Activated naive CD8-positive, alpha-beta T cell treated with anti-CD3 and anti-CD28 coated beads, Interleukin-2, amount 50 U/mL, for 16 hours (primary cell): ENCODE results near the gene ARL13A.
"Not testable (repeated sequence)": the region's sequence is repeated elsewhere in the genome, so short reads cannot be mapped to it uniquely, and the experiment has no call there.

Experiments
- DNase-seq: peaks from one replicate; pipeline ENCODE4 v3.0.0-alpha.2; 2020; ENCODE audit warnings: low read depth, low spot score

Gene ARL13A

GRCh38 chrX:100990139-100990538 is 20.6 kb downstream of the ARL13A start:
- DNase-seq = no peak

- no peak for DNase-seq
Measured at GRCh38 chrX:100994352-100995281, 25.1 kb downstream of the ARL13A start.

- DNase-seq = no peak
Measured at GRCh38 chrX:100995469-100995868, 26.0 kb downstream of the ARL13A start.

- DNase-seq = no peak
Measured at GRCh38 chrX:100999451-100999850, 29.9 kb downstream of the ARL13A start.

GRCh38 chrX:101009090-101009489 is 39.6 kb downstream of the ARL13A start:
- no peak for DNase-seq

- DNase-seq = not testable (repeated sequence)
Measured at GRCh38 chrX:101012031-101012430, 42.5 kb downstream of the ARL13A start.

- no peak for DNase-seq
Measured at GRCh38 chrX:101022020-101022419, 52.5 kb downstream of the ARL13A start.

GRCh38 chrX:101025126-101025525 is 55.6 kb downstream of the ARL13A start:
- no peak for DNase-seq

GRCh38 chrX:101028562-101028961 is 59.1 kb downstream of the ARL13A start:
- no peak for DNase-seq

GRCh38 chrX:101029665-101030064 is 60.2 kb downstream of the ARL13A start:
- no peak for DNase-seq

- DNase-seq = no peak
Measured at GRCh38 chrX:101037231-101037630, 67.7 kb downstream of the ARL13A start.

GRCh38 chrX:101040197-101040596 is 70.7 kb downstream of the ARL13A start:
- no peak for DNase-seq
